Measurements from ENCODE around the gene MRAP2. TPM values are rescaled to one million over a fixed set of nuclear protein-coding genes. Genes with fewer than 3 reads are reported as not detected.

The MRAP2 gene
- total and polyA plus RNA-seq, 4 experiments from 2014 or later, result not detected

DNA sequence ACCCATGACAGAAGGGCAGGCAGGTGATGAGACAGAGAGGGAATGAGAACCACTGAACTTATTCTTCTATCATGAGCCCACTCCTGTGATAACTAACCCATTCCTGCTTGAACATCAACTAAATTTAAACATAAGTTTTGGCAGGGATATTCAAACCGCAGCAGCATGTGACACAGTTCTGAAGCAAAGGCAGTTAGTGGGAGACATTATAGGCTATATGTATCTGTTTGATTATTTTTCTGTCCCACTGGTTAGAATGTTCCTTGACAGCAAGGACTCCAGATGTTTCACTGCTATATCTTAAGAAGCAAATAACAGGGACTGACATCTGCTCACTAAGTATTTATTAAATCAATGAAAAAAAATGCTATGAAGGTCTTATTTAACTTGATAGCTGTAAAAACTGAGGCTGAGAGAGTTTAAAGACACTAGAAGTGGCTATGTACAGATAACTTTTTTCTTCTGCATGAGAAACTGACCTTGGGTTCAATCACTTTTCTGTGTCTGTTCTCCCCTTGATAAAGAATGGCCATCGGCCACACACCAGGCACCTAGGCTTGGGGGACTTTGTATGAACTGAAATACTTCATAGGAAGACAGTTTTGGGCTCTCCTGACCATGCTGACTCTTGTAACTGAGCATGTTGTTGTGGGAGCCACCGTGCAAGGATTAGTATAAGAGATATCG lies 102.9 kb downstream of the MRAP2 start:
- H3K4me1 Mint-ChIP-seq, result peaks cover 0 to 3% (median 0%) of the 10 kb centered on the region in 4 donors

GRCh38 chr6:84137051-84137375 lies 103.4 kb downstream of the MRAP2 start:
- no peaks in the 10 kb centered on the region for H3K36me3 ChIP-seq (ENCODE audit: insufficient read depth, low read length)
- H3K9me3 ChIP-seq (ENCODE audit: control insufficient read depth in 1 of 2, low read length in 2 of 2), result no peaks in the 10 kb centered on the region
- Mint-ChIP-seq H3K36me3 (peaks cover 46 to 77% of the 10 kb centered on the region in 2 donors), H3K27me3 (no peaks in the 10 kb centered on the region), H3K27ac (no peak overlapping the region), H3K4me3 (no peak overlapping the region), H3K4me1 (peaks cover 0 to 3% (median 0%) of the 10 kb centered on the region in 4 donors), H3K9me3 (peaks cover 0 to 10% (median 4%) of the 10 kb centered on the region in 8 donors)
- intact Hi-C loops (cut with micrococcal nuclease), result no loop called here
- POLR2A ChIA-PET (ENCODE audit: partially characterized antibody), result no interaction called here
- DNase-seq, result no peak
- no peak overlapping the region for H3K4me3 ChIP-seq (ENCODE audit: low read length in 2 of 2)
- CTCF ChIA-PET (ENCODE audit: partially characterized antibody), result no interaction called here
- H3K27me3 ChIP-seq (ENCODE audit: insufficient read depth, low read length), result no peaks in the 10 kb centered on the region
- H3K27ac ChIP-seq (ENCODE audit: low read depth, low read length), result no peak overlapping the region
- H3K4me1 ChIP-seq (ENCODE audit: insufficient read depth, low read length), result no peaks in the 10 kb centered on the region

More for the DNA sequence above, 102.9 kb downstream of the MRAP2 start:
- intact Hi-C loops (cut with micrococcal nuclease), result no loop called here
- H3K4me3 Mint-ChIP-seq, result no peak overlapping the region
- H3K27me3 ChIP-seq (ENCODE audit: insufficient read depth, low read length), result no peaks in the 10 kb centered on the region
- H3K36me3 ChIP-seq (ENCODE audit: insufficient read depth, low read length), result no peaks in the 10 kb centered on the region
- DNase-seq, result no peak
- H3K9me3 ChIP-seq (ENCODE audit: control insufficient read depth in 1 of 2, low read length in 2 of 2), result no peaks in the 10 kb centered on the region
- H3K27me3 Mint-ChIP-seq, result no peaks in the 10 kb centered on the region
- ChIA-PET POLR2A (ENCODE audit: partially characterized antibody) (no interaction called here), CTCF (ENCODE audit: partially characterized antibody) (no interaction called here)
- H3K4me3 ChIP-seq (ENCODE audit: low read length in 2 of 2), result no peak overlapping the region
- peaks cover 43 to 72% of the 10 kb centered on the region in 2 donors for H3K36me3 Mint-ChIP-seq
- H3K4me1 ChIP-seq (ENCODE audit: insufficient read depth, low read length), result no peaks in the 10 kb centered on the region
- H3K9me3 Mint-ChIP-seq, result peaks cover 0 to 10% (median 4%) of the 10 kb centered on the region in 8 donors
- H3K27ac ChIP-seq (ENCODE audit: low read depth, low read length), result no peak overlapping the region
- peak overlapping the region in 1 of 7 donors; percentile 8 for H3K27ac Mint-ChIP-seq

- Histone ChIP-seq H3K27ac (ENCODE audit: low read depth, low read length) (no peak overlapping the region), H3K27me3 (ENCODE audit: insufficient read depth, low read length) (no peaks in the 10 kb centered on the region), H3K4me1 (ENCODE audit: insufficient read depth, low read length) (no peaks in the 10 kb centered on the region), H3K9me3 (ENCODE audit: control insufficient read depth in 1 of 2, low read length in 2 of 2) (no peaks in the 10 kb centered on the region), H3K4me3 (ENCODE audit: low read length in 2 of 2) (no peak overlapping the region), H3K36me3 (ENCODE audit: insufficient read depth, low read length) (no peaks in the 10 kb centered on the region)
- Mint-ChIP-seq H3K27me3 (no peaks in the 10 kb centered on the region), H3K9me3 (peaks cover 0 to 2% (median 0%) of the 10 kb centered on the region in 8 donors), H3K36me3 (peaks cover 48 to 75% of the 10 kb centered on the region in 2 donors), H3K4me1 (peaks cover 0 to 3% (median 0%) of the 10 kb centered on the region in 4 donors), H3K4me3 (no peak overlapping the region), H3K27ac (no peak overlapping the region)
- DNase-seq, result no peak
- POLR2A ChIA-PET (ENCODE audit: partially characterized antibody), result no interaction called here
- intact Hi-C loops (cut with micrococcal nuclease), result no loop called here
- CTCF ChIA-PET (ENCODE audit: partially characterized antibody), result no interaction called here
Observed at GRCh38 chr6:84137989-84138575, 104.5 kb downstream of the MRAP2 start.

- peaks cover 48 to 74% of the 10 kb centered on the region in 2 donors for H3K36me3 Mint-ChIP-seq
- no peak for DNase-seq
- H3K27me3 Mint-ChIP-seq, result no peaks in the 10 kb centered on the region
- Histone ChIP-seq H3K36me3 (ENCODE audit: insufficient read depth, low read length) (no peaks in the 10 kb centered on the region), H3K9me3 (ENCODE audit: control insufficient read depth in 1 of 2, low read length in 2 of 2) (no peaks in the 10 kb centered on the region), H3K27ac (ENCODE audit: low read depth, low read length) (no peak overlapping the region), H3K4me3 (ENCODE audit: low read length in 2 of 2) (no peak overlapping the region), H3K27me3 (ENCODE audit: insufficient read depth, low read length) (no peaks in the 10 kb centered on the region), H3K4me1 (ENCODE audit: insufficient read depth, low read length) (no peaks in the 10 kb centered on the region)
- peaks cover 0 to 3% (median 0%) of the 10 kb centered on the region in 4 donors for H3K4me1 Mint-ChIP-seq
- POLR2A ChIA-PET (ENCODE audit: partially characterized antibody), result no interaction called here
- CTCF ChIA-PET (ENCODE audit: partially characterized antibody), result no interaction called here
- H3K27ac Mint-ChIP-seq, result no peak overlapping the region
- intact Hi-C loops (cut with micrococcal nuclease), result no loop called here
- peaks cover 0 to 2% (median 0%) of the 10 kb centered on the region in 8 donors for H3K9me3 Mint-ChIP-seq
- H3K4me3 Mint-ChIP-seq, result no peak overlapping the region
Observed at GRCh38 chr6:84139311-84139710, 105.7 kb downstream of the MRAP2 start.

Other genes with a start within 250 kb of the MRAP2 start
- not detected for gene RIPPLY2, start 180.4 kb upstream of the MRAP2 start, total RNA-seq
- not detected for gene RIPPLY2, start 180.4 kb upstream of the MRAP2 start, polyA plus RNA-seq
- gene CYB5R4, start 174.1 kb upstream of the MRAP2 start, total RNA-seq, result 10 to 100 TPM; 24.0 to 26.2 TPM
- 10 to 100 TPM; 32.0 to 45.2 TPM for gene CYB5R4, start 174.1 kb upstream of the MRAP2 start, polyA plus RNA-seq
- 10 to 100 TPM; 10.3 to 10.4 TPM for gene CEP162, start 193.9 kb downstream of the MRAP2 start, total RNA-seq
- 1 to 10 TPM in 1 of 2 donors, under 1 TPM in 1; 0.60 to 7.1 TPM for gene CEP162, start 193.9 kb downstream of the MRAP2 start, polyA plus RNA-seq

All from CD4-positive, alpha-beta memory T cell (primary cell).